GM12874 (cell line): ENCODE results near the gene PPP1R13L.
A peak's percentile ranks its signal among the peaks of the same experiment; 100 is the strongest.

Source experiments
- TF ChIP-seq, protein P1 (sequence below): IDR thresholded peaks from 2 replicates; pipeline ENCODE4 v1.5.1; 2011; ENCODE audit warnings: low read depth, mild to moderate bottlenecking, control low read depth, low read length, moderate library complexity; ENCODE audit not compliant: insufficient read depth

Gene PPP1R13L

GRCh38 chr19:45402298-45403061 is 2.4 kb downstream of the PPP1R13L start:
- TF ChIP-seq, protein P1, sequence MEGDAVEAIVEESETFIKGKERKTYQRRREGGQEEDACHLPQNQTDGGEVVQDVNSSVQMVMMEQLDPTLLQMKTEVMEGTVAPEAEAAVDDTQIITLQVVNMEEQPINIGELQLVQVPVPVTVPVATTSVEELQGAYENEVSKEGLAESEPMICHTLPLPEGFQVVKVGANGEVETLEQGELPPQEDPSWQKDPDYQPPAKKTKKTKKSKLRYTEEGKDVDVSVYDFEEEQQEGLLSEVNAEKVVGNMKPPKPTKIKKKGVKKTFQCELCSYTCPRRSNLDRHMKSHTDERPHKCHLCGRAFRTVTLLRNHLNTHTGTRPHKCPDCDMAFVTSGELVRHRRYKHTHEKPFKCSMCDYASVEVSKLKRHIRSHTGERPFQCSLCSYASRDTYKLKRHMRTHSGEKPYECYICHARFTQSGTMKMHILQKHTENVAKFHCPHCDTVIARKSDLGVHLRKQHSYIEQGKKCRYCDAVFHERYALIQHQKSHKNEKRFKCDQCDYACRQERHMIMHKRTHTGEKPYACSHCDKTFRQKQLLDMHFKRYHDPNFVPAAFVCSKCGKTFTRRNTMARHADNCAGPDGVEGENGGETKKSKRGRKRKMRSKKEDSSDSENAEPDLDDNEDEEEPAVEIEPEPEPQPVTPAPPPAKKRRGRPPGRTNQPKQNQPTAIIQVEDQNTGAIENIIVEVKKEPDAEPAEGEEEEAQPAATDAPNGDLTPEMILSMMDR, result peak; percentile 70

GRCh38 chr19:45401815-45402214 is 3.1 kb downstream of the PPP1R13L start:
- TF ChIP-seq, protein P1, result no peak

GRCh38 chr19:45400192-45400591 is 4.7 kb downstream of the PPP1R13L start:
- TF ChIP-seq, protein P1, result no peak

DNA sequence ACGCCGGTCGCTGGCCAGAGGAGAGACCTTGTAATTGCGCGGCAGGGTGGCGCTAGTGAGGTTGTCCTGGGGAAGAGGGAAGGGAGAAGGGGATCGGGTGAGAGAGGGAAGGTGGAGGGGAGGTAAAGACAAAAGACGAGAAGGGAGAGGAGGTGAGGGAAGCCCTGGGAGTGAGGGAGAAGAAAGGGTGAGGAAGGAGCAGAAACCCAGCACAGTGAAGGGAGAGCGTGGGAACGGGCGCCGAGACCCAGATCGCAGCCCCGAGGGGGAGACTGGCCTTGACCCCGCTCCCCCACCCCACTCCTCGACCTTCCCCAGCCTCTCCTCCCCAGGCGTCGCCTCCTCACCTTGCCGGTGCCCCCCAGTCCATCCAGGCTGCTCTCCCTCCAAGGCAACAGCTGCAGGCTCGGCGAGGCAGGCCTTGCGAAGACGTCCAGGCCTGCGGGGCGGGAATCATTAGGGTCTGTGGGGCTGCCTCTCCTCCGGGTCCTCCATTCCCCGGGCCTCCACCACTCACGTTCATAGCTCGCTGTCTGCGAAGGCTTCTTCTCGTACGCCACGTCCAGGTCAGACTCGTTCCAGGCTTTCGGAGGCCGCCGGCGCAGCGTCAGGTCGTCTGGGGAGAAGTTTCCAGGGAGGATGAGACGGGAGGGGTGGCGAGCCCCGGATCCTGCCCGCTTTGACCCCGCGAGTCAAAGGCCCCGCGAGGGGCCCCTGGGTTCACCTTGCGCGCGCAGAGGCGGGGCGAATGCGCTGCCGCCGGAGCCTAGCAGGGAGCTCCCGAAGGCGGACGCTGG is 8.8 kb downstream of the PPP1R13L start:
- TF ChIP-seq, protein P1, result no peak

DNA sequence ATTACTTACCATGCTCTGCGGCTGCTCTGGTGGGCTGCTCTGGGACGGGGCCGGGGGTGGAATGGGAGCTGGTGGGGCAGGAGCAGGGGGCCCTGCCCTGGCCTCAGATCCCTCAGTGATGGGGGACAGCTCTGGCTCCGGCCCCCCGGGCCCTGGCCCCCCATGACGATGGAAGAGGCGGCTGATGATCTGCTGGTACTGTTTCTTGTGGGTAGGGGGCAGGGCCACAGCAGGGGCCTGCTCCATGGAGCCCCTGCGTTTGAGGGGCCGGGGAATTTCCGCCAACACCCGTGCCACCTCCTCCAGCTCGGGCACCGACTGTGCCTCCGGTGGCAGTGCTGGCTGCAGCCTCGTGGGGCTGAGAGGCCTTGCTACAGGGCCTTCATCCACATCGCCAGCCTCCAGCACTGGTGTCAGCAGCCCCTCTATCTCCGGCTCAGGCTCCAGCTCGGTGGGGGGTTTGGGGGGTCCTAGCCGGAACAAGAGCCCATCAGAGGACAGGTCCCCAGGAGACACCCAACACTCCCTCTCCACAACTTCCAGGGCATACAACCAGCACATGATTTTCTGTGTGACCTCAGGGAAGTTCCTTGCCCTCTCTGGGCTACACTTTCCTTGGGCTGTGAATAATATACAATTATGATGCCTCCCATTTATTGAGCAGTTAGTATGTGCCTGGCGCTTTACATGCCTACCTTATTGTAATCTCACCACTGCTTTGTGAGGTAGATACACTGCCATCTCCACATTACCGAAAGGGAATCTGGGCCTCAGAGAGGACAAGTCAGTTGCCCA is 12.8 kb downstream of the PPP1R13L start:
- TF ChIP-seq, protein P1, result no peak

GRCh38 chr19:45391346-45391745 is 13.5 kb downstream of the PPP1R13L start:
- TF ChIP-seq, protein P1, result no peak
